Activated naive CD8-positive, alpha-beta T cell treated with anti-CD3 and anti-CD28 coated beads, Interleukin-2, amount 50 U/mL, for 16 hours (primary cell): Measurements from ENCODE around the gene ZDHHC11B.

Experiments
- DNase-seq: peaks from one replicate; pipeline ENCODE4 v3.0.0-alpha.2; 2020; ENCODE audit warnings: low read depth, low spot score

Gene ZDHHC11B

DNA sequence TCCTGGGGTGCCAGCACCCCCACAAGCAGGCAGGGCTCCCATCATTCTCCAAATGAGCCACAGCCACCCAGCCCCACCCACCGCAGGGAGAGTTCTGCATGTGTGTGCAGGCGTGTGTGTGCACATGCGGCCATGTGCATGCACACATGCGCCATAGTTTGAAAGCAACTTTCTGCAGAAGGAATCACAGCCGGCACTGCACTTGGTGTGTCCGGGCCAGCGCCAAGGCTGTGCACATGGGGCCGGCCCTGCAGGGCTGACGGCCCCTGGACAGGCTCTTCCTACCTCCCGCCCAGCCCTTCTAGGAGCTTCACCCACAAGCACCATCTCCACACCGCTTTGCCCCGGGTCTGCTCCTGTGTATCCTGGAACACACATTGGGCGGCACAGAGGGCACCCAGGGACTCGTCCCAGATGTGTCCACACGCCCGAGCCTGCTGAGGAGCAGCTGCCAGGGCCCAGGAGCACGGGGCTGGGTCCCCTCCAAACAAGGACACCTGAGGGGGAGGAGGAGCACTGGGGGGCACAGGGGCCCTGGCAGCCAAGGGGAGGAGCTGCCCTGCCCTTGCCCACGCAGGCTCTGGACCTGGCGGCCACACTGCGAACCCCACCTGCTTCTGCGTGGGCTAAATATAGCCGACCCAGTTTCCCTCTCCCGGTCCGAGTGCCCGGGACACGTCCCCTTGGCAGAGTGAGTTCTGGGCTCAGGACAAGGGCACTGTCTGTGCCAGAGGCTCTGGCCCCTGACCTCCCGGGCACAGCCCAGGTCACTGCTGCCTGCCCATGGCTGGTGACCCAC lies 110.5 kb downstream of the ZDHHC11B start:
- no peak for DNase-seq

DNA sequence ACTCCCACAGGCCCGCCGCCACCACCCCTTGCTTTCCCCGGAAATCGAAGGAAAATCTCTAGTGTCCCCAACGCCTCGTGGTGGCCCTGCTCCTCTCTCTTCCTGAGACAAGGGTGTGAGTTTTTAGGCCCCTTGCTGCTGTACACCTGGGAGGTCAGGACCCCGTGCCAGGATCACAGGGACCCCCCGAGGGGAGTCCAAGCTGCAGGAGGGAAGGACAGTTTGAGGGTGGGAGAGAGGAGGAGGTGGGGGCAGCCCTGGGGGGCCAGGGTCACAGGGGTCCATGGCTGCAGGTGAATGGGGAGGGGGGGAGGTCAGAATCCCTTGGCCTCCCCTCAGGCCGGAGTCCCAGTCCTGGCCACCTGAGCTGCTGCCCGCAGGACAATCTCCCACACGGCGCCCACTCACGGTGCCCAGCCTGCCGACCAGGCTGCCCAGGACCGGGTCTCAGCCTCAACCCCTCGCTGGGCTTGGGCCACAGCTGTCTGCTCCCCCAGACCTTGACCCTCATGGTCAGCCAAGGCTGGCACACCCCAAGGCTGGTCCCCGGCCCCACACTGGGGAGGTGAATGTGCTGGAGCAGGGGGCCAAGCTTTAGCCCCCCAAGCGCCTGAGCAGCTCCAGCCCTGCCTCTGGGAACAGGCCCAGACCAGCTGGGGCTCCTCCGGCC lies 111.2 kb downstream of the ZDHHC11B start:
- no peak for DNase-seq

DNA sequence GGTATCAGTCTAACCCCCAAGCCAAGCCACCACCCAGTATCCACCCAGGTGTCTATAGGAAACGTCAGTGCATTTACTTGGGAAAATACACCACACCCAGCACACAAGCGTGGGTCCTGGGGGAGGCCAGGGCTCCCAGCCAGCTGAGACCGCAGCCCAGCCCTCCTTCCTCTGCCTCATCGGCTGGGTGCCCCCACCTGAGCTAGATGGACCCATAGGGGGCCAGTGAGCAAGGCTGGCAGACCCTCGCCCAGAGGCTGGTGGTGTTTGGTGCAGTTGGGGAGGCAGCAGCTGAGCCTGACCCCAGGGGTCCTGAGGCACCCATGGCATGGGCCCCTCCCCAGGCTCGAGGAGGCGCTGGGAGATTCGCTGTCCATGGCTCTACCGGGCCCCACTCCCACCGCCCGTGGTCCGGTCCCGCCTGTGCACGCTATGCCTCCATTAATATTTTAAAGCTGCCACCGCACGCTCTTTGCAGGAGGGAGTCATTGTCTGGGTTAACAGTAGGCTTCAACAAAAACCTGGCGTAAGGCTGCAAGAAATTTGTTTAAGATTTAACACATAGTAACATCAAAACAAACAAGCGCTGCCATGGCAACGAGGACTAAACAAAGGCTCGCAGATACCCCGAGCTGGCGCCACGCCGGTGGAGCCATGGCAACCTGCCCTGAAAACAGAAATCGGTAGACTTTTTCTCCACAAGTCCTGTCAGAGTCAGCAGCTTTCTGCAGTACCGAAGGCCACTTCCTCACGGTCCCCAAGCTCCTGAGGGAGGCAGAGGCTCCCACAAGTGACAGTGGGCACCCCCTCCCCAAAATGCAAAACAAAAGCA lies 112.0 kb downstream of the ZDHHC11B start:
- no peak for DNase-seq

DNA sequence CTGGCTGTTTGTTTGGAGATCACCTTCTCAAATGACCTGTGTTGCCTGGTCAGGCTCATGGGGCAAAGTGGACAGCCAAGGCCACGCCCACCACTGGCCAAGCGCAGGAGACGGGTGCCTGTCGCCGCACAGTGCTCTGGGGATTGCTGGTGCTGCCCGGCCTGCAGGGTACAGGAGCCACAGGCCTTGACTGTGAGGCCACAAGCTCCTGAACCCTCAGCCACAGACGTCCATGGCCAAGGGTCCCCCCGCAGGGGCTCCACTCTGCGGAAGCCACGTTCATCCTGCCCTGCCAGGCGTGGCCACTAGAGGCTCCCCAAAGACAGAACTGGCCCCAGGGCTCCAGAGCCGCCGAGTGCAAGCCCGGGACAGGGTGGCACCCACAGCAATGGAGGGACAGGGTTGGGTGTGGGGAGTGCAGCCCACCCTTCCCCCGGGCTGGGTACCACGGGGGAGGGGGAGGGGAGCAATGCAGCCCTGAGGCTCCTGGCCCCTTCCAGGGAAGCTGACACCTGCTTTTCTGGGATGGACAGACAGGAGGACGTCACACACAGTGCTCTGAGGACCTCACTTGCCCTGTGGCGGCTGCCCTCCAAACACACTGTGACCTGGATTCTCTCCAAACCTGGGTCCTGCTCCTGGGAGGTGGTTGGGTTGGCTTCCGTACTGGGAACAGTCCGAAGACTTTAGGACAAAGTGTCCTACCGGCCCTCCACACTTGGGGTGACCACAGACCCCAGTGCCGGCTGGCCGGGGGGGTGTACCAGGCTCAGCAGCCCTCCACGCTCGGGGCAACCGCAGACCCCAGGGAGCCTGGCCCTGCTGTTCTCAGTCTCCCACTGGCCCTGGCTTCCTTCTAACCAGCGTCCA lies 112.8 kb downstream of the ZDHHC11B start:
- DNase-seq, result peak; percentile 43

DNA sequence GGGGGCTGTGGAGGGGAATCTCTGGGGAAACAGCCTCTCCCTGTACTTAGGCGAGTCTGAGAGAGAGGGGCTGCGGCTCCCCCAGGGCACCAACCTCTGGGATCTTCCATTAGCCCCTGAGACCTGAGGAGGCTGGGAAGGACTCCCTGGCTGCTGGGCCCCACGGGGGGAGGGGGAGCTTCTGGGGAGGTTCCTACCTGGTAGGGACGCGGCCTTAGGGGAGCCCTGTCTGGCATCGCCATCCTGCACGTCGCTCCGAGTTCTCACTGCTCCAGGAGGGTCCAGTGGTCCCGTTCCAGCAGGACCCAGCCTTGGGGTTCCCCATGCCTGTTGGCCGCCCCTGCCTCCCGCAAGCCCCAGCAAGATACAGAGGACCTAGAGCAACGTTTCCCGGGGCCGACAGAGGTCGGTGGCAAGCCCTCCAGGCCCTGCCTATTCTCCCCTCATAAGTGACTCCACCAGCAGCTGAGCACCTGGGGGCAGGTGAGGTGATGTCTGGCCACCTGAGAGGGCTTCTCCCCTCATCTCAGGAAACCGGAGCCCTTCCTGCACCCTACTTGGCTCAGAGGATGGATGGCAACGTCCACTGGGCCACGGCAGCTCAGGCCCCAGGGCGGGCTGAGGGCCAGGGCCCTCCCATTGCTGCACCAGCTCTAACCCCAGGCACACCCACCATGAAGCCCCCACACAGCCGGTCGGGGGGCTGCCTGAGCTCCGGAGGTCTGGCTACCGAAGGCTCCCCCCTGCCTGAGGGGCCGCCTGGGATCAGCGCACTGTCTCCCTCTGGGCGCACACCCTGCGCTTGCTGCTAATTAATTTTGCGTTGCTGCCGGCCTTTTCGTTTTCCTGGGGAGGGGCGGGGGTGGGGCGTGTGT lies 113.9 kb downstream of the ZDHHC11B start:
- DNase-seq, result no peak

DNA sequence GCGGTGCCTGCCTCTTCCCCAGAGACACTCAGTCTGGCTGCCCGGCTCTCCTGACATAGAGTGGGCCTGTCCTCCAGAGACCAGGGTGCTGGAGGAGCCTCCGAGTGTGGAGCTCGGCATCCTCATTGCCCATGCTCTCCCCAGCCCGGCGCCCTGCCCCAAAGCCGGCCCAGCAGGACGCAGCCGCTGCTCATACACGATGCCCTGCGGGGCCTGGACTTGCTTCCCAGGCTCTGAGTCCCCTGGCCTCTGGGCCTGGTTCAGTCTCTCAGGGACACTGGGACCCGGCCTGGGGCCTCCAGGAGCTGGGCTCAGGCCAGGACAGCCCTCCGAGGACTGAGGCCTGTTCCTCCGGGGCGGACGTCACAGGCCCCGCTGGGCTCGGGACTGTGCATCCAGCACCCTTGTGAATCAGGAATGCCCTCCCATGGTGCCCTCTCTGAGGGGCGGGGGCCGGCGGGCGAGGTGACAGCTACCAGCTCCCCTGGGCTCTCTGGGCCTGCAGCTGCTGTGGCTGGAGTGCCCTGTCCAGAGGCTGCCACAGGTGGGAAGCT lies 114.6 kb downstream of the ZDHHC11B start:
- no peak for DNase-seq

DNA sequence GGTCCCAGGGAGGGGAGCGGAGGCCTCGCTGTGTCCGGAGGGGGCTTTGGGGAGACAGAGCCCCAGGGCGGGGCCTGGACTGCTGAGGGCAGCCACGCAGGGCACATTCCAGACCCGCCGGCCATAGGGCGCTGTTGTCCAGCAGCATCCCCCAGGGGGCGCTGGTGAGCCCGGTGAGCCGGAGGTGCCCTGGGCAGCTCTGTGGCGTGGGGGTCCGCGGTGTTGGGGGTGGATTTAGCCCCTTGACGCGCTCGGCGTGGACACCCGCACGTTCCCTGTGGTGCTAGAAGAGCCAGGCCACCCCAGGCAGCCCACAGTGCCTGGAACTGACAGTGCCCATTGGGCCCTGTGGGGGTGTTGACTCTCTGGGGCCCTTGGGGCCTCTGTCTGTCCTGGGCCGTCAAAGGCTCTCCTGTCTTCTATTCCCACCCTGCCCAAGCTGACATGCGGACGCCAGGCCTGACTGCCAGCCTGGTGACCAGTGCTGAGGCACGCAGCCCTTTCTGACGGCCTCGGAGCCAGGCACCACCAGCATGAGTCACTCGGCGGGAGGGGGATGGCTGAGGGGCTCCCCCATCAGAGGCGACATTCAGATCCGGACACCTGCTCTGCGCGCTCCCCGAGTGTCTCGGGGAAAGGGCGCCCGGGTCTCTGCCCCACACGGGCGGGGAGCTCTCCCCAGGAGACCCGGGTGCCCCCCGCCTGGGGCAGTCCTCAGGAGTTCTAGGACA lies 115.3 kb downstream of the ZDHHC11B start:
- DNase-seq, result no peak

DNA sequence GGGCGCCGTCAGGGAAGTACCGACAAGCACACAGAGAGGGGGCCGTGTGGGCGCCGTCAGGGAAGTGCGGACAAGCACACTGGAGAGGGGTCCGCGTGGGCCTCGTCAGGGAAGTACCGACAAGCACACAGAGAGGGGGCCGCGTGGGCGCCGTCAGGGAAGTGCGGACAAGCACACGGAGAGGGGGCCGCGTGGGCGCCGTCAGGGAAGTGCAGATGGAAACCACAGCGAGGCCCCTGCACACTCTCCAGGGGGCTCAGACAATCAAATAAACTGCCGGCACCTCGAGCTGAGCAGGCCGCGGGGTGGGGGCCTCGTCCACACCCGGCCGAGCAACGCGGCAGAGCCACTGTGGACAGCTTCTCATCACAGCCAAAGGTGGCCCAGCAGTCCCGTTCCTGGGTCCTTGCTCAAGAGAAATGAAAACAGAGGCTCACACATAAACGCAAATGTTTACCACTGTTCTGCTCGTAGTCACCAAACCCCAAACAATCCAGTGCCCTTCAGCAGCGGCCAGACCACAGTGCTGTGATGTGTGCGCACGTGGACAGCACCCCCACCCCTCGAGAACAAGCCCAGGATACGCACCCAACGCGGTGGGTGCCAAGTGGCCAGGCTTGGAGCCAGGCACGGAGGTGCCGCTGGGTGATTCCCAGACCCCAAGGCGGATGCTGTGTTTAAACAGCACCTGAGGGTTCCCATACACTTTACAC lies 116.1 kb downstream of the ZDHHC11B start:
- no peak for DNase-seq

DNA sequence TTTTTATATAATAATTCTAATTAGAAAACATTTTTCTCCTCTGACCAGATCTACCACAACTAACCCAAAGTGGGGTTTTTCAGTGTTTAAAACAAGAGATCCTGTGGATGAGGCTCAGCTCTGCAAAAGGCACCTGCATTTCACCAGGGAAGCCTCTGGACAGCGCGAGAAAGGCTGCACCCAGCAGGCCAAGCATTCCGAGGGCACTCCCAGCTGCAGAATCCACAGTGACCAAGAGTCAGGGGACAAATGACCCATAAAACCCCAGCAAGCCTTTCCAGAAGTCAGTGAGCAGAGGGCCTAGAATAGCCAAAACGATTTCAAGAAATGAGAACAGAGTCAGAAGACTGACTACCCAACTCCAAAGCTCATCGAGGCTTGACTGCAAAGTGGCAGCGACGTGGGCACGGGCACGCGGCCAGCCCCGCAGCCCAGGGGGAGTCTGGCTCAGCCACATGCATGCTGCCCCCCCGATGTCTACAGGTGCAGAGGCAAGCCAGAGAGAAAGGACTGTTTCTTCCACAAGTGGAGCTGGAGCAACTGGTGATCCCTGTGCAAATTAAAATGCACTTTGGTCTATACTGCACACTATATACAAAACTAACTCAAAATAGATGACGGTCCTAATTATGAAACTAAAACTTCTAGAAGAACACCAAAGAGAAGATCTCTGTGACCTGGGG lies 117.6 kb downstream of the ZDHHC11B start:
- DNase-seq, result no peak

DNA sequence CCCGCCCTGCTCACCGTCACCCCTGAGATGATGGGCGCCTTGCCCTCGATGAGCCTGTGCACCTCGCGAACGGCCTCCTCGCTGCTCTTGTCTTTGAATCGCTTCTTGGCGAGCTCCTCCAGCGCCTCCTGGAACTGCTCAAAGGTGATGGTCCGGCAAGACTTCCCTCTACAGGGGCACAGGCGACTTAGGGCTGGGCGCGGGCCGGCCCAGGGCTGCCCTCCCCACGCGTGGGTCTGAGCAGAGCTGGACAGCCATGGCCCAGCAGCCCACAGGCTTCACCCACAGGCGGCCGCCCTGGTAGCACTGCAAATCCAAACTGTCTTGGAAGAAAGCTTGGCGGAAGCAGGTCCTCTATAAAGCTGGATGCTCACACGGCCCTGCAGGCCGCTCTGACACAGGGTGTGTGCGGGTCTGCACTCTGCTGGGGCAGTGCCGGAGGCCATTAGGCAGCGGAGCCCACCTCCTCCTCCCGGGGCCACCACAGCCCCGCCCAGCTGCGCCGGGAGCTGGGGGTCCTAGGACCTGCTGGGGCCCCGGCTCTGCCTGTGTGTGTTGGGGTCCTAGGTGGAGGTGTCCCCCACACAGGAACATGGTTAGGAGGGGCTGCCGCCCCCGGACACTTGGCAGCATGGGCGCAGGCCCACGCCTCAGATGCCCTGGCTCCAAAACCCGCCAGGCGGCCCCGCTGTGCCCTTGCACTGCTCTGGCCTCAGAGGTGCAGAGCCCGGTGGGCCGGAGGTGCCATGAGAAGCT lies 118.4 kb downstream of the ZDHHC11B start:
- no peak for DNase-seq

DNA sequence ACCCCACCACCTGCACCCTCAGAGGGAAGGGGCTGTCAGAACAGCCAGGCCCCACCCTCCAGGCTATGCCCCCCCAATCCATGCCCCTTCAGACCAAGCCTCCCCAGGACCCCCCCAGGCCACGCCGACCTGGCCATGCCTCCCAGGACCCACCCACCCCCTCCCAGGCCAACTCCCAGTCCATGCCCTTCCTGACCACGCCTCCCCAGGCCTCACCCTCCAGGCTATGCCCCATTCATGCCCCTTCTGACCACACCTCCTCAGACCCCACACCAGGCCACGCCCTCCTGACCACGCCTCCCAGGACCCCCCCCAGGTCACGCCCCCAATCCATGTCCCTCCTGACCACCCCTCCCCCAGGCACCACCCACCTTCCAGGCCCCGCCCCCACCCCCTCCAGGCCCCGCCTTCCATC lies 119.0 kb downstream of the ZDHHC11B start:
- no peak for DNase-seq

DNA sequence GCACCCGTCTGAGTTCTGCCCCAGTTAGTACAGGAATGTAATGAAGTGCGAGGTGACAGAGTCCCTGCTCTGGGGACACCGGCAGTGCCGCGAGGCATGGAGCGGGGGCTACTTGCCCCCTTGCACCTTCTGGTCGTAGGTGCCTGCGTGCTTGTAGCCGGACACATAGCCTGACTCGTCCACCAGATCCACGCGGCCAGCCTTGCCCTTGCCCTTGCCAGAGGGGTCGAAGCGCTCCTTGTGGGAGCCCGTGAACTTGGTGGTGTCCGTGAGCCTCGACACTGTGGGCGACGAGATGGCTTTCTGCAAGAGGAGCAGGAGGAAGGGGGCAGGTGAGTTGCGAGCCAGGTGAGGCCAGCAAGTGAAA lies 119.6 kb downstream of the ZDHHC11B start:
- no peak for DNase-seq

DNA sequence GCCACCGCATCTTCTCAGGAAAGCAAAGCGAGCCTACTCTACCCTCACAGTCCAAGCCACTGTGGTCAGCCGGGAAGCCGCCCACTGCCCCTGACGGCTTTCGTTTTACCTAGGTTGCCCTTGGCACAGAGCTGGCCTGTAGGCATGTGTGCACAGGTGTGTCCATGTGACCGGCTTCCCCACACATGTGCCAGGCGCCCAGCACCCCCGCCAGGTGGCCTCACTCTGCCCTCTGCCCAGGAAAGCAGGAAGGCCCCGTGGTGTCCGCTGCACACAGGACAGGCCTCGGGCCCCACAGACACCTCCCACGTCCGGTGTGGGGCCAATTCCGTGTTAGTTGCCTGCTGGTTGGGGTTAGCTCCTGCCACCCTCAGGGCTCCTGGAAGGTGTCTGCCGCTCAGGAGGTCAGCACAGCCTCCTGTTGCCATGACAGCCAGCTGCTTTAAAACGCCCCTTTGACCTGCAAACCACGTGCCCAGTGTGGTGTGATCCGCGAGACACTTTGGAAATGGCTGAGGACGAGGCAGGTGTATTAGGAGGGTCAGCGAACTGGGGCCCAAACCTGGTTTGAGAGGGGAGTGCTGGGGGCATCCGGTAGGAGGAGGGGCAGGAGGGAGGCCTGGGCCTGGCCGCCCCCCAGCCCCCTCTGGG lies 120.1 kb downstream of the ZDHHC11B start:
- no peak for DNase-seq

DNA sequence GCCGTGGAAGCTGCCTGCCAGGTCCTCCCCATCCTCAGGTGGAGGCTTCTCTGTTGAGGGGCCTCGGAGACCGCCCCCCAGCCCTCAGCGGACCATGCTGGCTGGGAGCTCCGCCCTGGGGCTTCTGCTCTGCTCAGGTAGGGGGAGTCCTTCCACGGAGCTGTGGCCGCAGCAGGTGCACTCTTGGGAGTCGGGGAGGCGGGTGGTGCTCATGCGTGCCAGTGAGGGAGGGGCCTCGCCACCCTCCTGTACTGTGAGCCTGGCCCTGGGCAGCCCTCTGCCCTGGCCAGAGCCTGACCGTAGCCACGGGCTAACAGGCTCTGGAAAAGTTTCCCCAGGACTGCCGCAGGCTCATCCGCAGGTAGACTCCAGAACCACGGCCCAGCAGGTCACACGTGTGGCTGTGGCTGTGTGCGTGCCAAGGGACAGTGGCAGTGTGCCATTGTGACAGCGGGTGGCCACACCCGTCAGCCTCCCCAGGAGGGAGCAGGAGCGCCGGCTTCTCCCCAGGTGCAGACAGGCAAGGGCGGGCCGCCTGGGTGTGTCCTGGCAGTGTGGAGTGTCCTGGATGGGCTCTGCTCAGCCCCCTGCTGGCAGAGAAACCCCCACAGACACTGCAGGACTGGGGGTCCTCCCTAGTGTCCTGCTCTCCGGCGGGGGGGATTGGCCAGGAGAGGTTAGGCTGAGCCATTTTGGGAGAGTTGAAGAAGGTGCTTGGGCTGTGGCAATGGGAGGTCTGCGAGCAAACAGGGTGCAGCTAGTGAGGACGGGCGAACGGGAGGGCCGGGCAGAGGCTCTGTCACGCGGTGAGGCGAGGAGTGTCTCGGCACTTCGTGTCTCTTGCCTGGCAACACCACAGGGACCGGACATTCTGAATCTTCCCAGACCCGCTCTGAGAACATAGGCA lies 120.8 kb downstream of the ZDHHC11B start:
- DNase-seq, result no peak

DNA sequence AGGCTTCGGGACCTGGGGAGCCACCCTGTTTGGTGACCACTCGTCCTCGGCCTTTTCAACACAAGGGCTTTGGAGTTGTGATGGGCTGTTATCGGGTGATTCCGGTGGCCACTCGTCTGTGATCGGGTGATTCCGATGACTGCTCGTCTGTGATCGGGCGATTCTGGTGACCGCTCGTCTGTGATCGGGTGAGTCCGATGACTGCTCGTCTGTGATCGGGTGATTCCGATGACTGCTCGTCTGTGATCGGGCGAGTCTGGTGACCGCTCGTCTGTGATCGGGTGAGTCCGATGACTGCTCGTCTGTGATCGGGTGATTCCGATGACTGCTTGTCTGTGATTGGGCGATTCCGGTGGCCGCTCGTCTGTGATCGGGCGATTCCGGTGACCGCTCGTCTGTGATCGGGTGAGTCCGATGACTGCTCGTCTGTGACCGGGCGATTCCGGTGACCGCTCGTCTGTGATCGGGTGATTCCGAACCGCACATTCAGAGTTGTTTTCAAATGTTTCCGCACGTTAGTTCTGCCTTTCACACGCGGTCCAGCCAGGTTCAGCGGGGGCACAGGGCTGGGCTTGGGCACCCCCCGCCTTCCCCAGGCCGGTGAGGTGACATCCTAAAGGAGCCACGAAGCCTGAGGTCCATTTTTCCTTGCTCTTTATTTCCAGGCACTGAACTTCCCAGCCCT lies 121.6 kb downstream of the ZDHHC11B start:
- DNase-seq, result no peak
